ENCODE results near the gene SLC16A10. TPM values are rescaled to one million over a fixed set of nuclear protein-coding genes. Genes with fewer than 3 reads are reported as not detected.

The SLC16A10 gene
- total RNA-seq, 1 experiment from 2014 or later = 2.9 TPM

- H3K27me3 ChIP-seq (ENCODE audit: low read length) = no peaks in the 10 kb centered on the region
- H3K4me1 ChIP-seq (ENCODE audit: insufficient read depth, low read length) = no peaks in the 10 kb centered on the region
- TF ChIP-seq EZH2phosphoT487 (IDR thresholded peaks at IDR 0.05; ENCODE audit: borderline replicate concordance, low read length) (no peak), CTCF (conservative IDR thresholded peaks at IDR 0.05; ENCODE audit: low read depth, low read length) (no peak), EZH2 (IDR thresholded peaks at IDR 0.05; ENCODE audit: low read length, unreplicated experiment) (no peak)
- H3K4me2 ChIP-seq (ENCODE audit: low read length) = no peak overlapping the region
- H3K4me3 ChIP-seq (ENCODE audit: low read length) = no peak overlapping the region
- ATAC-seq = no peak
- no peak overlapping the region for H2AFZ ChIP-seq (ENCODE audit: low read length)
- H3K9me3 ChIP-seq (ENCODE audit: low read length) = no peaks in the 10 kb centered on the region
- 0 out of 2 replicates have a peak, but pooled peaks cover 4% of the 10 kb centered on the region for H3K79me2 ChIP-seq (ENCODE audit: low read length)
- no peak for DNase-seq
- CTCF ChIA-PET = no interaction called here
- no peaks in the 10 kb centered on the region for H3K9me2 ChIP-seq (replicated peaks; ENCODE audit: low read length)
- intact Hi-C loops (cut with micrococcal nuclease) = no loop called here
- no peaks in the 10 kb centered on the region for H3F3A ChIP-seq (ENCODE audit: low read length, unreplicated experiment)
- no peak overlapping the region for H3K27ac ChIP-seq (ENCODE audit: low read length)
- peaks cover 36% of the 10 kb centered on the region for H3K36me3 ChIP-seq (ENCODE audit: low read depth, low read length)
- no TSS peak for BruUV-seq (replicated peaks)
- no peak overlapping the region for H3K9ac ChIP-seq (ENCODE audit: low read length)
- H4K20me1 ChIP-seq (ENCODE audit: low read length) = no peaks in the 10 kb centered on the region
- POLR2A ChIA-PET (ENCODE audit: unreplicated experiment) = no interaction called here
Observed at GRCh38 chr6:111274593-111275217, 187.4 kb downstream of the SLC16A10 start.

- intact Hi-C loops (cut with micrococcal nuclease) = no loop called here
- BruUV-seq (replicated peaks) = no TSS peak
- Histone ChIP-seq H2AFZ (ENCODE audit: low read length) (no peak overlapping the region), H3K9me3 (ENCODE audit: low read length) (no peaks in the 10 kb centered on the region), H3K27me3 (ENCODE audit: low read length) (no peaks in the 10 kb centered on the region), H3K4me2 (ENCODE audit: low read length) (no peak overlapping the region), H3K4me3 (ENCODE audit: low read length) (no peak overlapping the region), H3F3A (ENCODE audit: low read length, unreplicated experiment) (no peaks in the 10 kb centered on the region), H3K4me1 (ENCODE audit: insufficient read depth, low read length) (no peaks in the 10 kb centered on the region), H3K27ac (ENCODE audit: low read length) (no peak overlapping the region), H3K36me3 (ENCODE audit: low read depth, low read length) (peaks cover 36% of the 10 kb centered on the region), H3K9ac (ENCODE audit: low read length) (no peak overlapping the region), H3K79me2 (ENCODE audit: low read length) (no peaks in the 10 kb centered on the region), H3K9me2 (replicated peaks; ENCODE audit: low read length) (no peaks in the 10 kb centered on the region), H4K20me1 (ENCODE audit: low read length) (no peaks in the 10 kb centered on the region)
- POLR2A ChIA-PET (ENCODE audit: unreplicated experiment) = no interaction called here
- DNase-seq = no peak
- TF ChIP-seq CTCF (conservative IDR thresholded peaks at IDR 0.05; ENCODE audit: low read depth, low read length) (no peak), EZH2 (IDR thresholded peaks at IDR 0.05; ENCODE audit: low read length, unreplicated experiment) (no peak), EZH2phosphoT487 (IDR thresholded peaks at IDR 0.05; ENCODE audit: borderline replicate concordance, low read length) (no peak)
- no peak for ATAC-seq
- CTCF ChIA-PET = no interaction called here
Observed at GRCh38 chr6:111276335-111276734, 189.0 kb downstream of the SLC16A10 start.

GRCh38 chr6:111276736-111277135, 189.4 kb downstream of the SLC16A10 start:
- CTCF ChIA-PET = no interaction called here
- no peaks in the 10 kb centered on the region for H4K20me1 ChIP-seq (ENCODE audit: low read length)
- TF ChIP-seq CTCF (conservative IDR thresholded peaks at IDR 0.05; ENCODE audit: low read depth, low read length) (no peak), EZH2phosphoT487 (IDR thresholded peaks at IDR 0.05; ENCODE audit: borderline replicate concordance, low read length) (no peak), EZH2 (IDR thresholded peaks at IDR 0.05; ENCODE audit: low read length, unreplicated experiment) (no peak)
- no peaks in the 10 kb centered on the region for H3K79me2 ChIP-seq (ENCODE audit: low read length)
- H3K9me3 ChIP-seq (ENCODE audit: low read length) = no peaks in the 10 kb centered on the region
- no peak overlapping the region for H3K27ac ChIP-seq (ENCODE audit: low read length)
- H3K4me3 ChIP-seq (ENCODE audit: low read length) = no peak overlapping the region
- H3K36me3 ChIP-seq (ENCODE audit: low read depth, low read length) = peaks cover 36% of the 10 kb centered on the region
- no peaks in the 10 kb centered on the region for H3K27me3 ChIP-seq (ENCODE audit: low read length)
- no peaks in the 10 kb centered on the region for H3F3A ChIP-seq (ENCODE audit: low read length, unreplicated experiment)
- intact Hi-C loops (cut with micrococcal nuclease) = no loop called here
- no peaks in the 10 kb centered on the region for H3K9me2 ChIP-seq (replicated peaks; ENCODE audit: low read length)
- DNase-seq = peak; percentile 11
- H2AFZ ChIP-seq (ENCODE audit: low read length) = no peak overlapping the region
- no peaks in the 10 kb centered on the region for H3K4me1 ChIP-seq (ENCODE audit: insufficient read depth, low read length)
- POLR2A ChIA-PET (ENCODE audit: unreplicated experiment) = no interaction called here
- BruUV-seq (replicated peaks) = no TSS peak
- no peak overlapping the region for H3K9ac ChIP-seq (ENCODE audit: low read length)
- H3K4me2 ChIP-seq (ENCODE audit: low read length) = no peak overlapping the region
- no peak for ATAC-seq

Measured in PC-3 (cell line).